ENCODE data around the gene LYSMD1.

GRCh38 chr1:151158751-151159251 is 6.9 kb downstream of the LYSMD1 start:
- TF ChIP-seq CTCF (optimal IDR thresholded peaks at IDR 0.05 in 1 of 3, IDR thresholded peaks at IDR 0.05 in 1 of 3, conservative IDR thresholded peaks at IDR 0.05 in 1 of 3; ENCODE audit: extremely low read depth in 1 of 3, insufficient read depth in 2 of 3, low read length in 3 of 3) = no peak
- no peak for TF ChIP-seq EZH2 (IDR thresholded peaks at IDR 0.05; ENCODE audit: low read length)
